Prostate gland (tissue), 2 donors: ENCODE data around the gene GZF1. TPM values are rescaled to one million over a fixed set of nuclear protein-coding genes. Genes with fewer than 3 reads are reported as not detected.

Experiments used
- DNase-seq: peaks from one replicate; pipeline ENCODE4 v3.0.0-alpha.2; 2019; ENCODE audit warnings: low spot score
- H3K27ac ChIP-seq, 2 donors: fragments of 200-600 bp; sonication (generic); 2 replicates each; pipeline ENCODE4 v1.5.1; 2017 to 2019
- H3K27me3 ChIP-seq: fragments of 200-600 bp; sonication (generic); replicated peaks from 2 replicates; pipeline ENCODE4 v1.5.1; 2019; ENCODE audit not compliant: insufficient read depth
- H3K36me3 ChIP-seq, 2 donors: fragments of 200-600 bp; sonication (generic); 1 replicate in 1 of 2; 2 replicates in 1 of 2; pipeline versions ENCODE4 v1.5.1 to v1.8.1; 2017 to 2019
- H3K4me1 ChIP-seq: fragments of 200-600 bp; sonication (generic); replicated peaks from 2 replicates; pipeline ENCODE4 v1.5.1; 2019
- H3K4me3 ChIP-seq, 2 donors: fragments of 200-600 bp; sonication (generic); 2 replicates each; pipeline ENCODE4 v1.5.1; 2017 to 2019
- H3K9me3 ChIP-seq: fragments of 200-600 bp; sonication (generic); 2 replicates; pipeline ENCODE4 v1.5.1; 2017
- POLR2A ChIP-seq: fragments of 450-650 bp; IDR thresholded peaks from one replicate; pipeline ENCODE4 v1.6.1; 2016; ENCODE audit warnings: antibody characterized with exemption, mild to moderate bottlenecking
- POLR2AphosphoS5 ChIP-seq: sonication (generic); formaldehyde crosslinking; IDR thresholded peaks from one replicate; pipeline ENCODE4 v1.6.1; 2017; ENCODE audit warnings: antibody characterized with exemption
- WGBS: methylation state at CpG from one replicate; pipeline ENCODE4 v1.1.5; 2018; 5-methylcytosine and 5-hydroxymethylcytosine counted together
- intact Hi-C: fragments of 100-400 bp; cut with DNase I; formaldehyde crosslinking; loops from one replicate; pipeline ENCODE4 v1.14.2; 2022
- total RNA-seq, 2 donors: library from RNA; depleted of rRNA; stranded (reverse); fragments of >200 nt; gene quantifications; one replicate each; pipeline ENCODE4 v1.1.0, GENCODE V29; 2016
- TF ChIP-seq, protein P1 (sequence below), 4 experiments: fragments of 200-600 bp in 2 of 4; fragments of 450-650 bp in 2 of 4; sonication (generic) in 2 of 4; IDR thresholded peaks; 1 replicate in 3 of 4; 2 replicates in 1 of 4; pipeline ENCODE4 v1.5.1; 2016 to 2019; ENCODE audit warnings: antibody characterized with exemption in 4 of 4, mild to moderate bottlenecking in 2 of 4, moderate library complexity in 2 of 4

The GZF1 gene
- total RNA-seq, 2 donors from 2014 or later = 9.4 to 45.3 TPM

DNA sequence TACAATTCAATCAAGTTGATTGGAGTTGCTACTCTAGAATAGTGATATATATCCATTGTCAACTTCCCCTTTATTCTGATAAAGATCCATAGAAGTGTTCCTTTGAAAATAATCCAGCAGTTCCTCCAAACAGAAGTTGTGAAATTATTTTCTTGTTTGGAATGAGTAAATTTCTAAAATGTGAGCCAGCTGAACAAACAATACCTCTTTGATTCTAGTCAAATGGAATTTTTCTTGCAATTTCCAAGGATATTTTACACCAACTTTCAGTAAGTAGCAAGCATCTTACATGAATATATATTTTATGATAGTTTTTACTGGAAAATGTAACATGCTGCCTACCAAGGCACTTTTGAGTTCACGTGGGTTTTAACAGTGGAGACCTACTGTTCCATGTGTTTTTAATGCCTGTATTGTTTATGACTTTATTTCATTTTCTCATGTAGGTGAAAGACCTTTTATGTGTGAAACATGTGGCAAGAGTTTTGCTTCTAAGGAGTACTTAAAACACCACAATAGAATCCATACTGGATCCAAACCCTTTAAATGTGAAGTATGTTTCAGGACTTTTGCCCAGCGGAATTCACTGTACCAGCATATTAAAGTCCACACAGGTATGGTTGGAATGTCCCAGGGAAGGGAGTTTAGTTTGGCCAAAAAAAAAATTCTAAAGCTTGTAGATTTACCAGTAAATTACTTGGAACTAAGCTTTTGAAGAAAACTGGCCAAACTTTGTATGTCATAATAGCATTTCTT lies 6.5 kb downstream of the GZF1 start:
- H3K27ac ChIP-seq = no peak overlapping the region
- no peak for DNase-seq
- WGBS = 70% methylated on average over 2 of the region's 2 CpGs
- peaks cover under 1% of the 10 kb centered on the region for H3K4me1 ChIP-seq
- H3K9me3 ChIP-seq = no peaks in the 10 kb centered on the region
- H3K4me3 ChIP-seq = no peak overlapping the region
- no peaks in the 10 kb centered on the region for H3K27me3 ChIP-seq
- intact Hi-C loops = loop anchor here (10.0 kb wide), 1 partner anchor 1626 kb away; the partner anchor contains the start of gene APMAP
- H3K36me3 ChIP-seq = no peaks in the 10 kb centered on the region
- TF ChIP-seq, protein P1, sequence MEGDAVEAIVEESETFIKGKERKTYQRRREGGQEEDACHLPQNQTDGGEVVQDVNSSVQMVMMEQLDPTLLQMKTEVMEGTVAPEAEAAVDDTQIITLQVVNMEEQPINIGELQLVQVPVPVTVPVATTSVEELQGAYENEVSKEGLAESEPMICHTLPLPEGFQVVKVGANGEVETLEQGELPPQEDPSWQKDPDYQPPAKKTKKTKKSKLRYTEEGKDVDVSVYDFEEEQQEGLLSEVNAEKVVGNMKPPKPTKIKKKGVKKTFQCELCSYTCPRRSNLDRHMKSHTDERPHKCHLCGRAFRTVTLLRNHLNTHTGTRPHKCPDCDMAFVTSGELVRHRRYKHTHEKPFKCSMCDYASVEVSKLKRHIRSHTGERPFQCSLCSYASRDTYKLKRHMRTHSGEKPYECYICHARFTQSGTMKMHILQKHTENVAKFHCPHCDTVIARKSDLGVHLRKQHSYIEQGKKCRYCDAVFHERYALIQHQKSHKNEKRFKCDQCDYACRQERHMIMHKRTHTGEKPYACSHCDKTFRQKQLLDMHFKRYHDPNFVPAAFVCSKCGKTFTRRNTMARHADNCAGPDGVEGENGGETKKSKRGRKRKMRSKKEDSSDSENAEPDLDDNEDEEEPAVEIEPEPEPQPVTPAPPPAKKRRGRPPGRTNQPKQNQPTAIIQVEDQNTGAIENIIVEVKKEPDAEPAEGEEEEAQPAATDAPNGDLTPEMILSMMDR (IDR thresholded peaks at IDR 0.05) = no peak
- TF ChIP-seq POLR2AphosphoS5 (no peak), POLR2A (no peak)

DNA sequence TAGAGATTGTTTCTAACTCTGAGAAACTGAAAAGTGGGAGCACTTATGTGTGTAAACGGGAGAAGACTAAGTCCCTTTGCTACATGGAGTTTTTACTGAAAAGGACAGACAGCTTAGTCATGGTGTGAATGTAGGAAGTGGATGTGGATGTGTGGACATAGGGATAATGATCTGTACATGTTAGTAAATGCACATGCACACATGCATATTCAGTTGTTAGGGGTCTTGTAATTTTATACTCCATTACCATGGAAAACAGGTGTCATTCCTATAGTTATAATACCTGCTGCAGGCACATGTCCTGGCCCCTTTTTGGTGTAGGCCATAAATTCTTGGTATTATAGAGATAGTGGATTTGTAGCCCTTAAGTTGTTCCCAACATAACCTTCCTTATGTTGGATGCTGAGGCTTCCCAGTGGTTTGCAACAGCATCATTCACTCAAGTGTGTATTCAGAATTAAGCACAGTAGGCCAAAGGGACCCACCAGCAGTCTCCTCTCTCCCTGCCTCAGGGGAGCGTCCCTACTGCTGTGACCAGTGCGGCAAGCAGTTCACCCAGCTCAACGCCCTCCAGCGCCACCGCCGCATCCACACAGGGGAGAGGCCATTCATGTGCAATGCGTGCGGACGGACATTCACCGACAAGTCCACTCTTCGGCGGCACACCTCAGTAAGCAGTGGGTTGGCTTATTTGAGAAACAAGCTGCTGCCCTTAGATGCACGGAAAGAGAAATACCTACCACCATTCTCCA lies 7.3 kb downstream of the GZF1 start:
- Histone ChIP-seq H3K4me3 (no peak overlapping the region), H3K36me3 (no peaks in the 10 kb centered on the region), H3K27me3 (no peaks in the 10 kb centered on the region), H3K9me3 (no peaks in the 10 kb centered on the region), H3K4me1 (no peaks in the 10 kb centered on the region), H3K27ac (no peak overlapping the region)
- WGBS = 96% methylated on average over 14 of the region's 14 CpGs
- TF ChIP-seq, protein P1 (IDR thresholded peaks at IDR 0.05) = no peak
- TF ChIP-seq POLR2A (no peak), POLR2AphosphoS5 (no peak)
- DNase-seq = no peak
- intact Hi-C loops = loop anchor here (10.0 kb wide), 1 partner anchor 1626 kb away; the partner anchor contains the start of gene APMAP

DNA sequence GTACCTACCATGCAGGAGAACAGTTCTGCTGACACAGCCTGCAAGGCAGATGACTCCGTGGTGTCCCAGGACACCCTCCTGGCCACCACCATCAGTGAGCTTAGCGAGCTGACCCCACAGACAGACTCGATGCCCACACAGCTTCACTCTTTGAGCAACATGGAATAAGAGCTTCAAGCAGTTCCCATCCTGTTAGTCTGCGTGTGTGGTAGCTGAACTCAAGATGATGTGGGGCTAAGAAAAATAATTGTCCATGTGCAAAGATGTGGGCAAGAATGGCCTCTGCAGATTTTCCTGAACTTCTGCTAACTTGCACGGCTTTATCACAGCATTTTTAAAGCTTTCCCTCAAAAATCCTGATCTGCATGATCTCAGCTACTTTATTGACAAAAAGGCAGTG lies 8.3 kb downstream of the GZF1 start:
- Histone ChIP-seq H3K9me3 (no peaks in the 10 kb centered on the region), H3K4me3 (no peak overlapping the region), H3K27me3 (no peaks in the 10 kb centered on the region), H3K27ac (no peak overlapping the region), H3K4me1 (no peaks in the 10 kb centered on the region), H3K36me3 (no peaks in the 10 kb centered on the region)
- 89% methylated on average over 5 of the region's 5 CpGs for WGBS
- no peak for DNase-seq
- TF ChIP-seq, protein P1 (IDR thresholded peaks at IDR 0.05) = no peak
- TF ChIP-seq POLR2A = no peak
- TF ChIP-seq POLR2AphosphoS5 = no peak
- intact Hi-C loops = no loop called here

DNA sequence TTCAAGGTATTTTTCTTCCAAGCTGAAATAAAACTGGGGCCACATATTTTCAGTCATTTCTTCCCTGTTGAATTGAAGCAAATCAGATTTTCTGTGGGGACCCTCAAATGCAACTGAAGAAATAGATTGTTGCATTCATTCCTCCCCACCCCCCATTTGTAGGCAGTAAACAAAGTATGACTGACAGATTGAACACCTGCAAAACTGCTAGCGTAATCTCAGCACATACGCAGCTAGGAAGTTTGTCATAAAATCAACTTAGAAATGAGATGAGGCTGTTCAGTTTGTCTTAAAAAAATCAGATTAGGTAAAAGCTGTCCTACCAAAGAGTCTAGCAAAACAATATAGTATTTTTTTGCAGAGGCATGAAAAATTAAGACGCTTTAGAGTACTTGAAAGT lies 8.9 kb downstream of the GZF1 start:
- 94% methylated on average over 3 of the region's 3 CpGs for WGBS
- no peaks in the 10 kb centered on the region for H3K27me3 ChIP-seq
- no peak overlapping the region for H3K4me3 ChIP-seq
- intact Hi-C loops = no loop called here
- no peaks in the 10 kb centered on the region for H3K4me1 ChIP-seq
- DNase-seq = no peak
- TF ChIP-seq POLR2A (no peak), POLR2AphosphoS5 (no peak)
- TF ChIP-seq, protein P1 (IDR thresholded peaks at IDR 0.05) = no peak
- no peaks in the 10 kb centered on the region for H3K36me3 ChIP-seq
- H3K9me3 ChIP-seq = no peaks in the 10 kb centered on the region
- no peak overlapping the region for H3K27ac ChIP-seq
